HG02981 (cell line): Measurements from ENCODE around the gene KRTAP3-3.

Experiments
- ATAC-seq: cut with Tn5 transposase; IDR thresholded peaks from one replicate; pipeline ENCODE4 v1.9.1; 2021; ENCODE audit warnings: mild to moderate bottlenecking, moderate library complexity; ENCODE audit not compliant: unreplicated experiment

Gene KRTAP3-3

GRCh38 chr17:40961591-40961990 lies 32.4 kb downstream of the KRTAP3-3 start:
- no peak for ATAC-seq

GRCh38 chr17:40960144-40960543 lies 33.8 kb downstream of the KRTAP3-3 start:
- ATAC-seq, result no peak

- no peak for ATAC-seq
These were observed 35.6 kb downstream of the KRTAP3-3 start for GRCh38 chr17:40958086-40958953.

- ATAC-seq, result no peak
These were observed 37.3 kb downstream of the KRTAP3-3 start for GRCh38 chr17:40956401-40957254.

- no peak for ATAC-seq
These were observed 40.1 kb downstream of the KRTAP3-3 start for GRCh38 chr17:40953881-40954280.

- ATAC-seq, result no peak
These were observed 41.3 kb downstream of the KRTAP3-3 start for GRCh38 chr17:40952661-40953060.

- no peak for ATAC-seq
These were observed 41.8 kb downstream of the KRTAP3-3 start for GRCh38 chr17:40952154-40952553.

GRCh38 chr17:40951011-40951622 lies 42.8 kb downstream of the KRTAP3-3 start:
- no peak for ATAC-seq

- ATAC-seq, result no peak
These were observed 43.8 kb downstream of the KRTAP3-3 start for GRCh38 chr17:40950176-40950575.

- no peak for ATAC-seq
These were observed 44.5 kb downstream of the KRTAP3-3 start for GRCh38 chr17:40949418-40949817.

- no peak for ATAC-seq
These were observed 46.0 kb downstream of the KRTAP3-3 start for GRCh38 chr17:40947929-40948328.

- no peak for ATAC-seq
These were observed 48.5 kb downstream of the KRTAP3-3 start for GRCh38 chr17:40945414-40945813.

GRCh38 chr17:40944531-40944930 lies 49.4 kb downstream of the KRTAP3-3 start:
- ATAC-seq, result no peak
